ENCODE results near the gene ANKRD53.

The ANKRD53 gene

GRCh38 chr2:70978341-70979179, at the start of gene ANKRD53:
TSS of gene ANKRD53 (plus strand) at chr2:70978630. CDS start at chr2:70978646, 16 bp downstream.
- peak; percentile 72 for DNase-seq

- DNase-seq, result no peak
These were observed 47.8 kb upstream of the ANKRD53 start for GRCh38 chr2:70930371-70931329.

- DNase-seq, result no peak
These were observed 46.9 kb upstream of the ANKRD53 start for GRCh38 chr2:70931376-70932000.

- no peak for DNase-seq
These were observed 45.7 kb upstream of the ANKRD53 start for GRCh38 chr2:70932631-70933230.

GRCh38 chr2:70934981-70935380, 43.4 kb upstream of the ANKRD53 start:
- no peak for DNase-seq

GRCh38 chr2:70935468-70936164, 42.8 kb upstream of the ANKRD53 start, which contains the start of gene ATP6V1B1:
TSS of gene ATP6V1B1 (plus strand) at chr2:70935900. CDS start at chr2:70935955, 55 bp downstream.
- DNase-seq, result no peak

GRCh38 chr2:70936165-70936978, 42.1 kb upstream of the ANKRD53 start:
- no peak for DNase-seq

- no peak for DNase-seq
These were observed 41.2 kb upstream of the ANKRD53 start for GRCh38 chr2:70936979-70937811.

GRCh38 chr2:70937866-70938585, 40.4 kb upstream of the ANKRD53 start:
- DNase-seq, result no peak

- DNase-seq, result no peak
These were observed 39.9 kb upstream of the ANKRD53 start for GRCh38 chr2:70938586-70938950.

- no peak for DNase-seq
These were observed 39.2 kb upstream of the ANKRD53 start for GRCh38 chr2:70939001-70939838.

- DNase-seq, result peak; percentile 10
These were observed 38.4 kb upstream of the ANKRD53 start for GRCh38 chr2:70939839-70940580.

GRCh38 chr2:70941186-70941585, 37.2 kb upstream of the ANKRD53 start:
- peak; percentile 11 for DNase-seq

GRCh38 chr2:70941701-70942100, 36.7 kb upstream of the ANKRD53 start:
- peak; percentile 1 for DNase-seq

- DNase-seq, result no peak
These were observed 35.8 kb upstream of the ANKRD53 start for GRCh38 chr2:70942396-70943204.

GRCh38 chr2:70943205-70943871, 35.1 kb upstream of the ANKRD53 start:
- DNase-seq, result no peak

Measured in left hindlimb (tissue), 1 donor.